Measurements from ENCODE around the gene TRABD2B.

The TRABD2B gene

DNA sequence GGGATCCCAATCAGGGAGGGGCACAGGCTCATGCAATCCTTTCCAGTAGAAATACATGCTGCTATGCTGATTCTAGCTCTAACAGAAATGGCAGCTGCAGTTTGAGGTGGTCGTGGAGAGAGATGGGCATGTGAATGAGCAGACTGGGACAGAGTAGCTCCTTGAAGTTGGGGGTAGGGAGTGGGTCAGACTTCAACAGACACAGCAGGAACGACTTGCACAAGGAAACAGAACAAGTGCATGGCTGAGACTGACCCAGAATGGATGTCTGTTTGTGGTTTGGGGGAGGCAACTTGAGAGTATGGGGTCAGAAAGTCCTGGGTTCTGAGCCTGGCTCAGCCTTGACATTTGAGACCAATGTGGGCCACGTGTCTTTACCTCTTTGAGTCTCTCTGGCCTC, 25.1 kb upstream of the TRABD2B start:
- no peak for DNase-seq (ENCODE audit: low read depth in 2 of 3, low spot score in 2 of 3)

DNA sequence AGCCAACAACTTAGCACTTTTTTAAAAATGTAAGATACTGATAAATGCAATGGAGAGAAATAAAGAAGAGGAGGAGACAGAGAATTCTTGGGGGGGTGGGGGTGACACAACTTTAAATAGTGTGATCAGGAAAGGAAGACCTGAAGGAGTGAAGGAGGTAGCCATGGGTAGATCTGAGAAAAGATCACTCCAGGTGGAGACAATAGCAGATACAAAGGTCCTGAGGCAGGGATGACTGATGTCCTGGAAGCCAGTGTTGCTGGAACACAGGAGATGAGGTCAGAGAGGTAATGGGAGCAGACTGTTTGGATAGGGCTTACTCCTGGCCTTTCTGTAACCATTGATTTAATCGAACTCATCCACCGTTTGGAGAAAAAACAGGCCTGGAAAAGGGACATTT, 24.6 kb upstream of the TRABD2B start:
- DNase-seq (ENCODE audit: low read depth in 2 of 3, low spot score in 2 of 3): no peak

DNA sequence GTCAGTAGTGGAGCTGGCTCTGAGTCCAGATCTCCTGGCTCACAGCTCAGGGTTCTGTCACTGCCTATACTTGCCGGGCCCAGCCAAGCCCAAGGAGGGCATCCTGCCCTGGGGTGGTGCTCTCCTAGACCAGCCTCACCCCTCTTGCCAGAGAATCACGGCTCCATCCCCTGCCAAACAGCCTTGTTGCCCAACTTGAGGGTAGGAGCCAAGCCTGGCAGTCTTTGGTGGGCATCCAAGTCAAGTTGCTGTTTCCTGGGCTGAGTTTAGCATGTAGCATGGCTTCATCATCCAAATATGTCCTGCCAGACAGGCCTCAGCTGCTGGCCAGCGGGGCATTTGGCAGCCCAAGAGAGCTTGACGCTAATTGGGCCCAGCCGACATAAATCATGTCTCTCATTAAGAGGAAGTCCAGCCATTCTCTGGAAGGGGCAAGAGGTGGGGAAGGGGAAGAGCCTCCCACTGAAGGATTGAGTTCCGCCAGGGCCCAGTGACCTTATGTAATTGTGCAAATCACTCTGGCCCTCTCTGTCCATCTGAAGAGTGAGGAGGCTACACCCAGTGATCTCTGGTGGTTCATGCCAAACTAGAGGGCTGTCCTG, 22.6 kb upstream of the TRABD2B start:
- no peak for DNase-seq (ENCODE audit: low read depth in 2 of 3, low spot score in 2 of 3)

DNA sequence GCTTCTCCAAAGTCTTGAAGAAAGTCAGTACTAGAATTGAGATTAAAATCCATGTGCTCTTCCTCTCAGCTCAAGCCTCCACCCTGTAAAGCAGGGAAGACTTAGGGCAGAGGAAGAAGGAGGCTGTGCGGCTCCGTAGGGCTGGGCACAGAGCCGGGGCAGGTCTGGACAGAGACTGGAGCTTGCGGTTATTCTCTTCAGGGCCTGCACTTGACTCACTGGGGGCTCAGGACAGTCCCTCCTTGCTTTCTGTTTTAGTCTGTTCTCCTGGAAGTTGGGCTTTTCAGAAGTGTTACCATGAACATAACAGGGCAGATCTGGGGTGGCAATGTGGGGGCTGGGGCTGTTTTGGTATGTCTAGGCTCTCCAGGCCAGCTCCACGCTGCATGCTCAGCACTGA, 21.6 kb upstream of the TRABD2B start:
- no peak for DNase-seq (ENCODE audit: low read depth in 2 of 3, low spot score in 2 of 3)

DNA sequence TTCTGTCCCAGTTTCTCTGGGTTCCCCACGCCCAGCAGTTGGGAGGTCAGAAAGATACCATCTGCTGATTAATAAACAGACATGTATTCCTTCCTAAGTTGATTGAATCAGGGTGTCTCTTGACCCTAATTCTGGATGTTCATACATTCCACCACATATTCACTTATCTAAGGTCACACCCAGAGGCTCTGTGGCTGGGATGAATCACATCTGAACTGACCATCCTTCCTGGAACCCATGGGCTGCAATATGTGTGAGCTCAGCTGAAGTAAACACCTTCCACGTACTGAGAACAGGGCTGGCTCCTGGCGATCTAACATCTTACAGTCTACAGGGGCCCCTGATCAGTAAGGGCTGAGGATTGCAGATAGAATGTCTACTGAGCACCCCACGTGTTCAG, 20.5 kb upstream of the TRABD2B start:
- no peak for DNase-seq (ENCODE audit: low read depth in 2 of 3, low spot score in 2 of 3)

DNA sequence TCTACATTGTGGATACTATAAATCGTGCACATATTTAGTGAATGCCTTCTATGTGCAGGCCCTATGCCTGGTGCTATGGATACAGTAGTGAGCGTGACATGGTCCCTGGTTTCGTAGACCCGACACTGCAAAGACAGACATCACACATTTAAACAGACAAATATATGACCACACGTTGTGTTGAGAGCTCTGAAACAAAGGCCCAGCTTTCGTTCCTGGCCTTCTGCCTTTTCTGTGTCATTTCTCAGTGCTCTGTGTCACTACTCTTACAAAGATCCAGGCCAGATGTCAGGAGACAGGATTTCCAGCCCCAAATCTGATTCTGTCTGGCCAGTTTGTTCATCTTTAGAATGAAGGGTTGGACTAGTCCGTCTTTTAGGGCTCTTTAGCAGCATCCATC, 19.3 kb upstream of the TRABD2B start:
- DNase-seq (ENCODE audit: low read depth in 2 of 3, low spot score in 2 of 3): no peak

DNA sequence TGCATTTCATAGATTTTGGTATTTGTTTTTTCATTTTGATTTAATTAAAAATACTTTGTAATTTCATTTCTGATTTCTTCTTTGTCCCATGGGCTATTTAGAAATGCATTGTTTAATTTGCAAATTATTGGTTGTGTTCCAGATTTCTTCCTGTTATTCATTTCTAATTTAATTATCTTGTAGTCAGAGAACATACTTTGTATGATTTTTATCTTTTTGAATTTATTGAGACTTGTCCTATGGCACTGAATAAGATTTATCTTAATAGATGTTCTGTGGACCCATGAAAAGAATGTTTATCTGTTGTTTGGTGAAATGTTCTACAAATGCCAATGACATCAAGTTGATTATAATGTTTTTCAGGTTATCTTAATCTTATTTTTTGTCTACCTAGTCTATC, 16.1 kb upstream of the TRABD2B start:
- no peak for DNase-seq (ENCODE audit: low read depth in 2 of 3, low spot score in 2 of 3)

DNA sequence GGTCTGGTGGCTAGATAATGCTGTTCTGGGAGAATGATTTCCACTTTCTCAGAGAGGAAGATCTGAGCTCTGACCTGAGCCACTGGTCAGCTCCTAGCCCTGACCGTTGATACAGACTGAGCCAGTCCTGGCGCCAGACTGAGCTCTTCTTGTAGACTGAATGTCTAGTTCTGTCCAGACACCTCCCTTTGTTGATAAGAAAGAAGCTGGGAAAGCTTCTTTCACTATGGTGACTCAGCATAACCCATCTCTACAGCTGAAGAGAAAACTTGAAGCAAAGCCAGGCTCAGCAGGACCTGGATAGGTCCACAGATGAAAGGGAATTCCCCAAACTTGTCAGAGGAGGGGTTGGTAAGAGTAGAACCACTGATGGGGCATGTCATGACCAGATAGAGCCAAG, 9.9 kb upstream of the TRABD2B start:
- DNase-seq (ENCODE audit: low read depth in 2 of 3, low spot score in 2 of 3): no peak

DNA sequence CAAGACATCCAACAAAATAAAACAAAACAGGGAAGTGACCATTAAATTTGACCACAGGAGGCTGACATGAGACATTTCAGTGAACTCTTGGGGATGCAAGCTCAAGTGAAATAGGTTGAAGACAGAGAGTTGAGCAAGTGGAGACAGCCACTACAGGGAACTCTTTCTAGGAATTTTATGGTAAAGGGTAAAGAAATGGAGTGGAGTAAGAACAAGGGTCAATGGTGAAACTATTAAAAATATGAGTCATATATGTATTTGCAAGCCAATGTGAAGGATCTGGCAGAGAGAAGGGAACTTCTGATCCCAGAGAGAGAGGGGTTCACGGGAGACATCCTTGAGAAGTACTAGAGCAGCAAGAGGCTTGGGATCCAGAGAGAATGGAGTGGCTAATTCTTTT, 9.1 kb upstream of the TRABD2B start:
- DNase-seq (ENCODE audit: low read depth in 2 of 3, low spot score in 2 of 3): no peak

DNA sequence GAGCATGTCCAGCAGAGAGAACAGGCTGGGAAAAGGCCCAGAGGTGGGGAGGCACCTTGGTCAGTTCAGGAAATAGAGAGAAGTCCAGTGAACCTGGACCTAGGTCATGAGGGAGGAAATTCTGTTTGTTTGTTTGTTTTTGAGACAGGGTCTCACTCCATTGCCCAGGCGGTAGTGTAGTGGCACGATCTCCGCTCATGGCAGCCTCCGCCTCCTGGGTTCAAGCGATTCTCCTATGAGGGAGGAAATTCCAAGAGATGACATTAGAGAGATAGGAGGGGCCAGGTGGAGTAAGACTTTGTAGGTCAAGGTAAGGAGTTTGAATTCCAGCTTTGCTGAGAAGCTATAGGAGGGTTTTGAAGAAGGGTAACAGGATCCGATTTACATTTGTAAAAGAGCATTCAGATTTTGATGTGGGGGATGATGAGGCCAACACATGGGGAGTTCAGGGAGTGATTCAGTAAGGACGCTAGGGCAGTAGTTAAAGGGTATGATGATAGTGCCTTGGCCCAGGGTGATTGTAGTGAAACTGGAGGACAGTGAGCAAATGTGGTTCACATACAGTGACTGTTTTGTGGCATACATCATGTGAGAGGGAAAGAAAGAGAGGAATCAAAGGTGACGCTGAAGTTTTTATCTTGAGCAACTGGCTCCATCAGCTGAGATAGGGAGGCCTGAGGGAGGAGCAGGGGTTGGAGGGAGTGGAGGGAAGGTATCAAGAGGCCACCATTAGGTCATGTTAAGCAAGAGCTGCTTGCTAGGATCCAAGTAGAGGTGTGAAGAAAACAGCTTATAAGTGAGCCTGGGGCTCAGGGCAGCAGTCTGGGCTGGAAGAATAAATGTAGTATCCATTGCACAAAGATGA, 8.3 kb upstream of the TRABD2B start:
- DNase-seq (ENCODE audit: low read depth in 2 of 3, low spot score in 2 of 3): no peak

DNA sequence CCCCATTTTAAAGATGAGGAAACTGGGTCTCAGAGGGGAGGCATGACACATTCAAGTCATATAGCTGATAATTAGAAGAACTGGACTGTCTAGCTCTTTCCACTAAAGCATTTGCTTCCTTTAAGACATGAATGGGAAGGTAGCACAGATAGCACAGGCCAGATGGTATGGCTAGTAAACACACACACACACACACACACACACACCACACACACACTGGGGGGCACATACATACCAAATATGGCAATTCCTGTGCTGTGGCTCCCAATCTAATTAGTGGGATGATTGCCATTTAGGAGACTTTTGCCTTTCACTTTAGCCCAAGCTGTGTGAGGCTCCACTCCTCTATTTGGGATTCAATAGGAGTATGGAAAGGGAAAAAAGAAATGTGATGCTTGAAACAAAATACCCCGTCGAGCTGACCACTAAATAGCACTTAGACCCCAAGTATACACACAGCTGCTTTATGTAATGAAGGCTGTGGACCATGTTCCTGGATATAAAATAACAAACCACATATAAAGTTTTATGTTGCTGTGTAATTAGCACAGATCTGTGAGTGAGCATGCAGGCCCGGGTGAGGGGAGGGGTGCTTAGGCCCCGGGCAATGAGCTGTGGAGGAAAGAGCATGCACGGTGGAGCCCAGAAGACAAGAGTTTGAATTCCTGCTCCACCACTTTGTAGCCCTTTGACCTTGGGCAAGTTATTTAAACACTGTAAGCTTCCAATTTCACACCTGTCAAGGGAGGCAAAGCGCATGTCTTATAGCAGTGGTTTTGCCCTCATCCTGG, 6.8 kb upstream of the TRABD2B start:
- DNase-seq (ENCODE audit: low read depth in 2 of 3, low spot score in 2 of 3): no peak

DNA sequence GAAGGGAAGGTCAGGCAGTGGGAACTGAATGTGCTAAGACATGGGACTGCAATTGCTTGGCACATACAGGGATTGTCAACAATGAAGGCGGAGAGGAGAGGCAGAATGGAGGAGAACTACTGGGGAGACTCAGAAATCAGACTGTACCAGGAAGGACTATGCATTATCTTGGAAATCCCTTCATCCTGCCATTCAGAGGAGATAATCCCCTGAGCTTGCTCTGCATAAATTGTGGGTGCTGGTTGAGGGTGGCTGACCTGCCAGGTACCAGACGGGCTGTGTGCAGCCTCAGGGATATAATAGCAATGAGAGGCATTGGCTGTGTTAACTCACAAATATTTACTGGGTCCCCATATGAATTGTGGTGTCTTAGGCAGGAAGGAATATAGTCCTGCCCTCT, 5.0 kb upstream of the TRABD2B start:
- no peak for DNase-seq (ENCODE audit: low read depth in 2 of 3, low spot score in 2 of 3)

DNA sequence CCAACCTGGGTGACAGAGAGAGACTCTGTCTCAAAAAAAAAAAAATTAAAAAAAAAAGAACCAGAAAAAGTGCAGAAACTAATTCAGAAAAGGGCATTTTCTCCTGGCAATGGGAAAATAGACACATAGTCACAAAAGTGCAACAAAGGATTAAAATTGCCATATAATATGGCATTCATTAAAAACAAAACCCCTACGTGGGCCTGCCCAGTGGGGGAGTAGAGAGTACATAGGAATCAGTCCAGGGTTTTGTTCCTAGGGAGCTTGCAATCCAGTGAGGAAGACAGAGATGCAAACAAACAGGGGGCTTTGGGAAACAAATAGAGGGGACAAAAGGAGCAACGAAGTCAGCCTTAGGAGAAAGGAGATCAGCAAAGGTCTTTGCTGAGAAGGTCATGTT, 4.5 kb upstream of the TRABD2B start:
- no peak for DNase-seq (ENCODE audit: low read depth in 2 of 3, low spot score in 2 of 3)

DNA sequence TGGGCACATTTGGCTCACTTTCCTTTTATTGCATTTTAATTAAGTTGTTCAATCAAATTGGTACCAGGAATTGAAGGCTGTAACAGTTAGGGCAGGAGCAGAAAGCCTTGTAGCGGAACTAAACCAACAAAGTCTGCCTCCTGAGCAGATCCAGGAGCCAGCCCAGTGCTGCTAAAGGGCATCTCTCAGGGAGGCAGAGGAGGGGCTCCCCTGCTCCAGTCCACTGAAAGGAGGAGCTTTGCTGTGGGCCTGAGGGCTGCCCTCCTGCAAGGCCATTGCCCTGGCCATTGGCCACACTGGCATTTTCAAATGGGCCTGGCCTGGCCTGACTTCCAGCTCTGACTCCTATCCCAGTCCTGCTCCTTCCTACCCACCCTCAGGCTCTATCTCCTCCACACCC, 3.7 kb upstream of the TRABD2B start:
- no peak for DNase-seq (ENCODE audit: low read depth in 2 of 3, low spot score in 2 of 3)

DNA sequence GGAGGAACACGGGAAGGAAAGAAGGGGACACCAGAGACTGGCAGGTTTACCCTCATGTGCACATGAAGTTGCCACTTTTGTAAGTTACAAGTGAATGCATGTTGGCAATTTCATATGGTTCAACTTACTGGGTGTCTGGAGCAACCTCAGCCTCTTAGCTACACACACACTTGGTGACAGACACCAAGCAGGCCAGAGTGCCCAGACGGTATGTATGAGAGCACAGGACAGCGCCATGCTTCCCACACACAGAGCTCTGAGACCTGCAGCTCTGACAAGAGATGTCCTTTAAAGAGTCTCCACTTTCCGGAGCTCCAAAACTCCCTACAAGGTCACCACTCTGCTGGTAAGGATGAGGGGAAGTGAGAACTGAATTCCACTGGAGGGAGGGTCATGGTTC, 1.9 kb upstream of the TRABD2B start:
- no peak for DNase-seq (ENCODE audit: low read depth in 2 of 3, low spot score in 2 of 3)

DNA sequence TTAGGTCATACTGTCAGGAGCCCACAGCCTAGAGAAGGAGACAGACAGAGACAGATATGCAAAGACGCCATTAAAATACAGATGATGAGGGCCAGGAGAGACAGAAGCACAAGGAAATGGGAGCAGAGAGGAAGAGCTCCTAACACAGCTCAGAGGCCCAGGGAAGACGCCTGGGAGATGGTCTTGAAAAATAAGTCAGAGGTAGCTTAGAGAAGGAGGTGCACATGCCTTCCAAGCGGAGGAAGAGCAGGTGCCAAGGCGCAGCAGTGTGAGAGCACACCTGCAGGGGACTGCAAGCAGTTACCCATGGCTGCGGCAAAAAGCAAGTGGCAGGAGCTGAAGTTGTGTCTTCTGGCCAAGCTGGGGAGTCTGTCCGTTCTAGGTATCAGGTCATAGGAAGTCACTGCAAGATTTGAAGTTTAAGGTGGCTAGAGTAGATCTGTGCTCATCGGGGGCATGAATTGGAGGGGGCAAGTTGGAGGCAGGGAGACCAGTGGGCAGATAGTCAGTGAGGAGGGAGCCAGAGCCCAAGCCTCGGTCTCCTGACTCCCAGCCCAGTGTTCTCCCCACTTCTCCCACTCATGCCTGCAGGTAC, 1.3 kb upstream of the TRABD2B start:
- DNase-seq (ENCODE audit: low read depth in 2 of 3, low spot score in 2 of 3): no peak

DNA sequence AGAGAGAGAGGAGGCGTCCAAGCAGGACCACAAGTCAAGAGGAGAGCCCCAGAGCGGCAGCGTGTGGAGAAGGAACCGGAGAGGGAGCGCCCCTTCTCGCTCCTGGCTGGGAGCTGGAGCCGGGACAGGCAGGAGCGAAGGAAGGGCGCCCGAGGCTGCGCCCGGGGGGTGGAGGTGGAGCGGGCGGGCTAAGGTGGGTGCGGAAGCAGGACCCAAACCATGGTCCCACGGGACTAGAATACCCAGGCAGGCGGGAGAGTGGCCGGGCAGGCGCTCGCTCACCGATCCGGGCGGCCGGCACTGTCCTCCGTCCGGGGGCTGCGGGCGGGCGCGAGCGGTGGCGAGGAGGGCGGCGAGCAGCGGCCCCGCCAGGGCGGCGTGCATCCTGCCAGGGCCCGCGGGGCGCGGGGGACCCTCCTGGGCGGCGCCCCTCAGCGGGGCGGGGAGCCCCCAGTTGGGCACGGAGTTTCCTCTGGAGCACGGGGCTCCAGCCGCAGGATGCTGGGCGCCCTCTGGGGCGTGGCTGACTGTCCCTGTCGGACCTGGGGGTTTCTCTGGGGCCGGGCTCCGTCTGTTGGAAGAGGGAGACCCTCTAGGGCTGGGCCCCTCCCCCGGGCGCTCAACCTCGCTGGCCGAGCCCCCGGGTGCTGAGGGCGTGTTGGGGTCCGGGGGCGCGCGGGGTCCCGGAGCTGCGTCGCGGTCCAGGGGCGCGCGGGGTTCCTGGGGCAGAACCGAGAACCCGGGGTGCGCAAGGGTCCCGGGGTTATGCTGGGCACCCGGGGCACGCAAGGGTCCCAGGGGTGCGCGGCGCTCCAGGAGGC, 569 bp downstream of the TRABD2B start:
- DNase-seq (ENCODE audit: low read depth in 2 of 3, low spot score in 2 of 3): no peak

DNA sequence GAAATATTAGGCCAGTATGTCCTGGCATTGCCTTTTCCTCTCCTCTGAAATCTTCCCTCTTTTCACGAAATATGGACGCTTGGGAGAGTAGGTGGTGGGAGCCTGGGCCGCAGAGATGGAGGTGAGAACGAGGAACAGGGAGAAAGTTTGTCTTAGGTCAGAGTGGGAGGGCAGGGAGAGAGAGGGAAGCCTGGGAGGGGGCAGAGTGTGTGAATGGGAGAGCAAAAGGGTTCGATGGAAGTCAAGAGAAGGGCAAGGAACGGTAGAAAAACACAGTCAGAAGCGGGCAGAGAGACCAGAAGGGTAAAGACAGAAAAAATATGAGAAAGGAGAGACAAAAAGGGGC, 1.2 kb downstream of the TRABD2B start:
- DNase-seq (ENCODE audit: low read depth in 2 of 3, low spot score in 2 of 3): no peak

DNA sequence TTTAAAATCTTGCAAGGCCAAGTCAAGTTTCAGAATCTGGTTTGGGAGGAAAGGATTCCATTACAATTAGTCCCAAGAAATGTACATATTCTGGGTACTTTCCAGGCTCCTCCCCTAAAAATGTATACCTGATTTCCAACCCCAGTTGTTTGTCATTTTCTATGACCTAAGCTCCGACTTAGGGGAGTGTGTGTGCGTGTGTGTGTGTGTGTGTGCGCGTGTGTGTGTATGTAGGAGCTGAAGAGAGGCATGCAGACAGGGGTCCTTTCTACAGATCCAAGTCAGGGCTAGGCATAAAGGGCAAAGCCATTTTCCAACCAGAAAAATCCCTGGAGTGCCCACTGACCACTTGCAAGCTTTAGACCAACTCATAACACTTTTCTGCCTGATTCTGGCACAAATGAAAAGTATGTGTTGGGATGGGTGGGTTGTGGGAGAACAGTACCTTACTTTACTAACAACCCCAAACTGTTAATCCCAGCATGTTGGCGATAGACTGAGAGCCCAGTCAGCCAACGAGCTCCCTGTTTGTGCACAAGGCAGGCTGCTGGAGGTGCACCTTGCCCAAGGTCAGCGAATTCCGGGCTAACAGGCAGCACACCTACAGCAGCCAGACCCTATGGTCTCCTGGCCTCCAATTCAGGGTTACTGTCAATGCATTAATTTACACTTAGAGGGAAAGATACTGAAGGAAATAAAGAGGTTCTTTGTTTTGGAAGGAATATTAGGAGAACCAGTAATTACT, 1.7 kb downstream of the TRABD2B start:
- DNase-seq (ENCODE audit: low read depth in 2 of 3, low spot score in 2 of 3): no peak

DNA sequence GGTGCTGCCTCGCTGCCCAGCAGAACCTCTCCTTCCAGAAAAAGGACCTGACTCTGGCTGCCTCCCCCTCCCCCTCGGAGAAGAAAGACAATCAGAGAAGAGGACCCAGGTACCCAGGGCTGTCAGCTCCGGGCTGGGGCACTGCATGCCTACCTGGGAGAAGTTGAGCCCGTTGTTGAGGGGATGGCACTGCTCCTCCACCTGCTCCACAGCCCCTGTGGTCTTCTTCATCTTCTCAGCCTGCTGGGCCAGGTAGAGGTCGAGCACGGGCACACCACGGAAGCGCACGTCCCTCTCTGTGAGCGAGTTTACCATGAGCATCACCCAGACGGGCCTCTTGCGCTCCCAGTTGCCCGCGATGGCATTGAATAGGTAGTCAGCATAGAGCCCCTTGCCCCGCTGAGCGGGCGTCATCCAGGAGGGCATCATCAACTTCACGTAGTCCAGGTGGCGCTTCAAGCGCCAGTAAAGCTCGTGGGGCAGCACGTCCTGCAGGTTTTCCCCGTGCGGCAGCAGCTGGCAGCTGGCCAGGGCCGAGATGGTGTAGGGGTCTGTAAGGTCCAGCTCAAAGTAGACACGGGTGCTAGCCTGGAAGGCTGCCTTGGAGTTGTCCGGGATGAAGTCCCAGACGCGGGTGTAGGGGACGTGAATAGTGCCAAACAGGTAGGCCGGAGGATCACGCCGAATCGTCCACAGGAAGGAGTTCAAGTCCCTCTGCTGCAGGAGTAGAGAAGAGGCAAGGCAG, 3.1 kb downstream of the TRABD2B start:
- no peak for DNase-seq (ENCODE audit: low read depth in 2 of 3, low spot score in 2 of 3)
